Activated CD8-positive, alpha-beta T cell treated with anti-CD3 and anti-CD28 coated beads for 36 hours (primary cell): Measurements from ENCODE around the gene MCC. TPM values are rescaled to one million over a fixed set of nuclear protein-coding genes. Genes with fewer than 3 reads are reported as not detected.

Experiments used
- ATAC-seq: fragments of 200-7000 bp; cut with Tn5 transposase; one replicate; pipeline ENCODE4 v1.10.0; 2021; ENCODE audit warnings: mild to moderate bottlenecking, moderate library complexity
- CTCF ChIA-PET: fragments of 350-600 bp; sonication (Branson Sonifier 250); formaldehyde crosslinking; loops from one replicate; lab custom pipeline; 2021; ENCODE audit warnings: antibody characterized with exemption; lab: Charles Lee
- POLR2A ChIA-PET: fragments of 350-600 bp; sonication (Branson Sonifier 250); formaldehyde crosslinking; loops from one replicate; lab custom pipeline; 2021; ENCODE audit warnings: antibody characterized with exemption; lab: Charles Lee
- DNase-seq: peaks from one replicate; pipeline ENCODE4 v3.0.0-alpha.2; 2020
- H3K27ac Mint-ChIP-seq: one replicate; pipeline ENCODE4 v1.8.0; 2021; ENCODE audit warnings: mild to moderate bottlenecking, mixed read lengths
- H3K27me3 Mint-ChIP-seq: one replicate; pipeline ENCODE4 v1.8.0; 2021; ENCODE audit warnings: mixed read lengths
- H3K36me3 Mint-ChIP-seq: one replicate; pipeline ENCODE4 v1.8.0; 2021; ENCODE audit warnings: low read depth, mixed read lengths
- H3K4me1 Mint-ChIP-seq: one replicate; pipeline ENCODE4 v1.8.0; 2021; ENCODE audit warnings: low read depth, mixed read lengths
- H3K4me3 Mint-ChIP-seq: one replicate; pipeline ENCODE4 v1.8.0; 2021; ENCODE audit warnings: mild to moderate bottlenecking, moderate library complexity, mixed read lengths
- H3K9me3 Mint-ChIP-seq: one replicate; pipeline ENCODE4 v1.8.0; 2021; ENCODE audit warnings: mixed read lengths
- CTCF ChIP-seq: fragments of 200-600 bp; IDR thresholded peaks from one replicate; pipeline ENCODE4 v1.8.0; 2022; ENCODE audit warnings: antibody characterized with exemption, mild to moderate bottlenecking
- intact Hi-C: fragments of 100-400 bp; cut with micrococcal nuclease; formaldehyde crosslinking; loops from one replicate; pipeline ENCODE4 v1.10.0; 2022
- total RNA-seq, 2 experiments: library from RNA; stranded (reverse); gene quantifications; one replicate each; pipeline ENCODE4 v1.2.3, GENCODE V29; 2021

MCC gene
- total RNA-seq, 2 experiments from 2014 or later: 4.9 to 5.4 TPM

GRCh38 chr5:113181853-113182490, 306.3 kb downstream of the MCC start:
- intact Hi-C loops: no loop called here

DNA sequence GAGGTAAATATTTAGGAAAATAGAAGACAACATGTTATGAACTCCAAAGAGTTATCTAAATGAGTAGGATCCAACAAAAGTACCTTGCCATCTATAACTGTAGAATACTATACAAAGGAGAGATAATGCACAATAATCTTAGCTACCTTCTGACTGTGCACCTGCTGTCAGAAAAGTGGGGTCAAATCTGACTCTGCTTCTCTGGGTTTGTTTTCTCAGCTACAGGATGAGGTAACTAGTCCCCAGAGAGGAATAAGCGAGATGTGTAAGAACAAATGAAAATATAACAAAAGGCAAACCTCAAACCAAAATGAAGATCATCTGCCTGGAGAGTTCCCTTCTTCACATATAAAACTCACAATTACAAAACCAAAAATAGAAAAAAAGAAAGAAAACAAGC, 306.8 kb downstream of the MCC start:
- Mint-ChIP-seq H3K27me3 (no peaks in the 10 kb centered on the region), H3K36me3 (no peaks in the 10 kb centered on the region), H3K4me3 (no peak overlapping the region), H3K4me1 (peaks cover 15% of the 10 kb centered on the region), H3K9me3 (no peaks in the 10 kb centered on the region), H3K27ac (no peak overlapping the region)
- CTCF ChIA-PET: interaction anchor here (0.6 to 2.6 kb wide), 4 partner anchors 107 to 1887 kb away, joined by 3 to 9 read pairs (median 3); no protein-coding TSS in a partner anchor
- peak; percentile 24 for ATAC-seq
- POLR2A ChIA-PET: no interaction called here
- no peak for DNase-seq
- intact Hi-C loops: no loop called here
- TF ChIP-seq CTCF: no peak

More at GRCh38 chr5:113181853-113182490, 306.3 kb downstream of the MCC start:
- ChIA-PET CTCF (interaction anchor here (1.2 to 2.6 kb wide), 3 partner anchors 145 to 186 kb away, joined by 3 to 9 read pairs (median 6); no protein-coding TSS in a partner anchor), POLR2A (no interaction called here)
- peak; percentile 13 for DNase-seq
- H3K4me1 Mint-ChIP-seq: peaks cover 15% of the 10 kb centered on the region
- TF ChIP-seq CTCF: no peak
- H3K4me3 Mint-ChIP-seq: no peak overlapping the region
- H3K27me3 Mint-ChIP-seq: no peaks in the 10 kb centered on the region
- no peaks in the 10 kb centered on the region for H3K36me3 Mint-ChIP-seq
- peak; percentile 71 for ATAC-seq
- no peaks in the 10 kb centered on the region for H3K9me3 Mint-ChIP-seq
- H3K27ac Mint-ChIP-seq: no peak overlapping the region

DNA sequence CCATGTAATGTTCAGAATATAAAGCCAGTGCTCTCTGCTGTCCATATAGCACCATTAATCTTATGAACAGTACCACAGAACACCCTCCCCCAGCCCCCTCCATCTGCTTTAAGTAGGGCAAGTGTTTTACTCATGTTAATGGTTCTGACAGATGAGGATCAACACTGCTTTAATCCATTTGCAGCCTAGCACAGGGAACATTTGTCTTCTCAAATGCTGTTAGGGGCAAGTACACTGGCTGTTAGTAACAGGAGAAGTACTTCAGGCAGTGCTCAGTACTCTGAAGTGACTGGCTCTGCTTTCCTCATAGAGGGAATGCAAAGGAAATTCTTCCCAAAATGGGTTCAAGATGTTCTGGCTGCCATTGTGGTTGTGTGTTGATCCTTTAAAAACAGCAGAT, 309.1 kb downstream of the MCC start:
- Mint-ChIP-seq H3K9me3 (no peaks in the 10 kb centered on the region), H3K27ac (no peak overlapping the region), H3K4me3 (no peak overlapping the region), H3K4me1 (peaks cover 15% of the 10 kb centered on the region), H3K36me3 (no peaks in the 10 kb centered on the region), H3K27me3 (no peaks in the 10 kb centered on the region)
- intact Hi-C loops: no loop called here
- DNase-seq (no peak), ATAC-seq (no peak)
- CTCF ChIA-PET: no interaction called here
- TF ChIP-seq CTCF: no peak
- POLR2A ChIA-PET: no interaction called here

- CTCF ChIA-PET: no interaction called here
- Mint-ChIP-seq H3K36me3 (no peaks in the 10 kb centered on the region), H3K9me3 (no peaks in the 10 kb centered on the region), H3K4me1 (peaks cover 15% of the 10 kb centered on the region), H3K27ac (no peak overlapping the region), H3K4me3 (no peak overlapping the region), H3K27me3 (no peaks in the 10 kb centered on the region)
- ATAC-seq: no peak
- DNase-seq: no peak
- POLR2A ChIA-PET: interaction anchor here (0.6 to 1.2 kb wide), 2 partner anchors 32 to 106 kb away, joined by 3 to 4 read pairs; no protein-coding TSS in a partner anchor
- intact Hi-C loops: no loop called here
- no peak for TF ChIP-seq CTCF
These were observed 310.0 kb downstream of the MCC start for GRCh38 chr5:113178073-113178779.

DNA sequence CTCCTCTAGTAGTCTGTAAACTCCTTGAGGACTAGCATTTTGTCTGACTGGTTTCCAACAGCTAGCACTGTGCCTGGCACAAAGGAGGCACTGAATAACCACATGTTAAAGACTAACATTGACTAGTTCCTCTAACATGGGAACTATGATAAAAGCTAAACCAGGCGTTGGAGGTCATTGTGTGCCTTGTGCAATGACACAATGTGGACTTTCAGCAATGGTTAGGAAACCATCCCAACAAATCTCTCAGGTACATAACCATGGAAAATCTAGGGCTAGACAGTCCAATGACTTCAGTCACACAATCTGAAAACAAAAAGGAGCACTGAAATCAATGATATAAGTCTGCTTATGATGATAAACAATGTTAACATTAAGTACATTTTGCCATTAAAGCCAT, 311.0 kb downstream of the MCC start:
- peaks cover 10% of the 10 kb centered on the region for H3K4me1 Mint-ChIP-seq
- H3K4me3 Mint-ChIP-seq: no peak overlapping the region
- no peak overlapping the region for H3K27ac Mint-ChIP-seq
- POLR2A ChIA-PET: interaction anchor here (1.2 kb wide), 1 partner anchor 31 kb away, joined by 3 read pairs; no protein-coding TSS in a partner anchor
- intact Hi-C loops: no loop called here
- ATAC-seq (no peak), DNase-seq (no peak)
- H3K27me3 Mint-ChIP-seq: no peaks in the 10 kb centered on the region
- H3K36me3 Mint-ChIP-seq: no peaks in the 10 kb centered on the region
- no peaks in the 10 kb centered on the region for H3K9me3 Mint-ChIP-seq
- CTCF ChIA-PET: no interaction called here
- TF ChIP-seq CTCF: no peak
